Kidney glomerular epithelial cell (primary cell): ENCODE measurements around the gene SLCO2A1.

Source experiments
- DNase-seq: peaks from one replicate; lab custom pipeline; 2025; lab: John Stamatoyannopoulos, UW

The SLCO2A1 gene

GRCh38 chr3:133948996-133949395, 80.7 kb downstream of the SLCO2A1 start:
- DNase-seq = no peak

- DNase-seq = no peak
These were observed 81.5 kb downstream of the SLCO2A1 start for GRCh38 chr3:133948131-133948810.

- DNase-seq = no peak
These were observed 84.2 kb downstream of the SLCO2A1 start for GRCh38 chr3:133945381-133946095.

- DNase-seq = peak; percentile 79
These were observed 84.9 kb downstream of the SLCO2A1 start for GRCh38 chr3:133944641-133945380.

- DNase-seq = no peak
These were observed 85.5 kb downstream of the SLCO2A1 start for GRCh38 chr3:133944181-133944580.

GRCh38 chr3:133943639-133944141, 86.0 kb downstream of the SLCO2A1 start:
- peak; percentile 93 for DNase-seq

- no peak for DNase-seq
These were observed 86.6 kb downstream of the SLCO2A1 start for GRCh38 chr3:133943031-133943535.

GRCh38 chr3:133941415-133941821, 88.3 kb downstream of the SLCO2A1 start:
- DNase-seq = no peak

GRCh38 chr3:133940536-133940935, 89.2 kb downstream of the SLCO2A1 start:
- DNase-seq = no peak

GRCh38 chr3:133939463-133939835, 90.3 kb downstream of the SLCO2A1 start:
- no peak for DNase-seq

GRCh38 chr3:133938770-133939462, 90.8 kb downstream of the SLCO2A1 start:
- peak; percentile 11 for DNase-seq

GRCh38 chr3:133937756-133938601, 91.7 kb downstream of the SLCO2A1 start:
- DNase-seq = no peak

- DNase-seq = no peak
These were observed 92.6 kb downstream of the SLCO2A1 start for GRCh38 chr3:133937061-133937686.

- no peak for DNase-seq
These were observed 93.6 kb downstream of the SLCO2A1 start for GRCh38 chr3:133935843-133936769.

- no peak for DNase-seq
These were observed 94.5 kb downstream of the SLCO2A1 start for GRCh38 chr3:133934996-133935842.

- DNase-seq = no peak
These were observed 95.4 kb downstream of the SLCO2A1 start for GRCh38 chr3:133934073-133934970.
